Caco-2 (cell line): Measurements from ENCODE around the gene RAD50. TPM values are rescaled to one million over a fixed set of nuclear protein-coding genes. Genes with fewer than 3 reads are reported as not detected.

Source experiments
- BruUV-seq: library from RNA; stranded (reverse); fragments of 400-500 nt; replicated peaks from 2 replicates; lab custom pipeline; 2021; lab: Mats Ljungman, UMichigan
- CTCF ChIA-PET: fragments of 300-600 bp; sonication (Branson Sonifier 250); formaldehyde crosslinking; loops from one replicate; lab custom pipeline; 2022; ENCODE audit warnings: antibody characterized with exemption; lab: Charles Lee
- POLR2A ChIA-PET: fragments of 300-600 bp; sonication (Branson Sonifier 250); formaldehyde crosslinking; loops from one replicate; lab custom pipeline; 2022; ENCODE audit warnings: antibody characterized with exemption; lab: Charles Lee
- DNase-seq, 2 experiments: peaks; one replicate each; pipeline versions ENCODE4 v3.0.0 to v3.0.0-alpha.2; 2020 to 2022
- H3K27me3 ChIP-seq: replicated peaks from 2 replicates; pipeline ENCODE4 v1.6.0; 2011; ENCODE audit warnings: low read length; ENCODE audit not compliant: control insufficient read depth, insufficient read depth
- H3K36me3 ChIP-seq: 2 replicates; pipeline ENCODE4 v1.5.1; 2011; ENCODE audit warnings: low read length; ENCODE audit not compliant: control insufficient read depth, insufficient read depth
- H3K4me1 ChIP-seq: fragments of 250-450 bp; sonication (Bioruptor Pico); 2 replicates; pipeline ENCODE4 v1.5.1; 2020; ENCODE audit warnings: mild to moderate bottlenecking
- H3K4me3 ChIP-seq: 2 replicates; pipeline ENCODE4 v1.5.1; 2011; ENCODE audit warnings: low read depth, mild to moderate bottlenecking, control low read depth, low read length
- H3K9me3 ChIP-seq: fragments of 250-450 bp; sonication (Bioruptor Pico); 2 replicates; pipeline ENCODE4 v1.5.1; 2020; ENCODE audit warnings: mild to moderate bottlenecking, moderate library complexity
- H3K27ac Mint-ChIP-seq: one replicate; pipeline ENCODE4 v1.8.0; 2022; ENCODE audit warnings: mixed read lengths; ENCODE audit not compliant: unreplicated experiment
- H3K27me3 Mint-ChIP-seq: one replicate; pipeline ENCODE4 v1.8.0; 2022; ENCODE audit warnings: mixed read lengths; ENCODE audit not compliant: insufficient read depth, unreplicated experiment
- H3K36me3 Mint-ChIP-seq: one replicate; pipeline ENCODE4 v1.8.0; 2022; ENCODE audit warnings: mild to moderate bottlenecking, mixed read lengths; ENCODE audit not compliant: insufficient read depth, unreplicated experiment
- H3K4me1 Mint-ChIP-seq: one replicate; pipeline ENCODE4 v1.8.0; 2022; ENCODE audit warnings: low read depth, mixed read lengths; ENCODE audit not compliant: unreplicated experiment
- H3K4me3 Mint-ChIP-seq: one replicate; pipeline ENCODE4 v1.8.0; 2022; ENCODE audit warnings: mild to moderate bottlenecking, moderate library complexity, mixed read lengths; ENCODE audit not compliant: unreplicated experiment
- H3K9me3 Mint-ChIP-seq: one replicate; pipeline ENCODE4 v1.8.0; 2022; ENCODE audit warnings: mixed read lengths; ENCODE audit not compliant: unreplicated experiment
- CTCF ChIP-seq, 2 experiments: fragments of 200-600 bp in 1 of 2; IDR thresholded peaks; 1 replicate in 1 of 2; 2 replicates in 1 of 2; pipeline versions ENCODE4 v1.5.1 to v1.8.0; 2011 to 2022; ENCODE audit warnings: antibody characterized with exemption in 1 of 2, control low read depth in 1 of 2, inconsistent platforms in 1 of 2, low read depth in 1 of 2, low read length in 1 of 2, mild to moderate bottlenecking in 1 of 2, moderate library complexity in 1 of 2; ENCODE audit not compliant: insufficient read depth in 1 of 2, severe bottlenecking in 1 of 2, unreplicated experiment in 1 of 2
- intact Hi-C: fragments of 100-400 bp; cut with micrococcal nuclease; formaldehyde crosslinking; loops from one replicate; pipeline ENCODE4 v1.10.0; 2022; ENCODE audit not compliant: unreplicated experiment
- total RNA-seq: library from RNA; stranded (reverse); gene quantifications from 2 replicates; pipeline ENCODE4 v1.2.3, GENCODE V29; 2022

The RAD50 gene
- total RNA-seq, 1 experiment from 2014 or later = 53.2 TPM

DNA sequence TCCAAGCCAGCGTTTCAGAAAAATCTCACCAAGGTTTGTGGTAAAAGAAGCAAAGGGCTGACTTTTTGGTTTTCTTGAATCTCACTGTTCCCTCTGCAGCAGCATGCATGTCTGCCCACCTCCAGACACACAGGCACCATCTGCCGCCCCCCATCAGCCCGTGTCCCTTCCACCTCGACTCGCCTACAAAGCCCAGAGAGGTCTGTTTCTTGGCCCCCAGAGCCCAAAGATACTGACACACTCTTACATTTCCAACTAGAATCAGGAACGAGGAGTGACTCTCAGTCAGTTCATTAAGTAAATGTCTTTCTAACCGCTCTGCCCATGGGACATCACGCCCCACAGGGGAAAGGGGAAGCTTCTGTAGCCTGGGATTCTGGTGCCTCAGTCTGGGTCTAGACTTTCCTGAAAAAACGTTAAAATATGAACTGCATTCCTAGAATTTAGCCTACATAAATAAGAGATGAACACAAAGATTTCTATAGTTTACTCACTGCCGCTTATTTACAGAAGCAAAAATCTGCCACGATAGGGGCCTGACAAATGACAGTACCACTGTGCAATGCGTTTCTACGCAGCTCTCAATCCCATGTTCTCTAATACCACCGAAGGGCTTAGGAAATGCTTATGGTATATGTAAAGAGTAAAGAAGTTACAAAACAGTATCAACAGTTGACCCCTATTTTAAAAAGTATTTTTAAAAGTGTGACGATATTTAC lies 121.1 kb downstream of the RAD50 start:
- Histone ChIP-seq H3K4me1 (peaks cover 5% of the 10 kb centered on the region; the same call in 1 of the 2 replicates), H3K4me3 (no peak overlapping the region), H3K9me3 (no peaks in the 10 kb centered on the region), H3K27me3 (no peaks in the 10 kb centered on the region), H3K36me3 (no peaks in the 10 kb centered on the region)
- H3K4me1 Mint-ChIP-seq = no peaks in the 10 kb centered on the region
- H3K9me3 Mint-ChIP-seq = no peaks in the 10 kb centered on the region
- TF ChIP-seq CTCF (IDR thresholded peaks at IDR 0.05; ENCODE audit: insufficient read depth in 1 of 2, low read depth in 1 of 2, low read length in 1 of 2, severe bottlenecking in 1 of 2, unreplicated experiment in 1 of 2) = no peak
- no peaks in the 10 kb centered on the region for H3K36me3 Mint-ChIP-seq
- no peak for DNase-seq
- intact Hi-C loops = loop anchor here (10.0 kb wide), 1 partner anchor 153 kb away; no protein-coding TSS in a partner anchor
- H3K27ac Mint-ChIP-seq = no peak overlapping the region
- no TSS peak for BruUV-seq
- ChIA-PET CTCF (interaction anchor here (1.0 to 1.1 kb wide), 2 partner anchors 75 to 142 kb away, joined by 3 to 6 read pairs; no protein-coding TSS in a partner anchor), POLR2A (no interaction called here)
- no peak overlapping the region for H3K4me3 Mint-ChIP-seq
- H3K27me3 Mint-ChIP-seq = no peaks in the 10 kb centered on the region

DNA sequence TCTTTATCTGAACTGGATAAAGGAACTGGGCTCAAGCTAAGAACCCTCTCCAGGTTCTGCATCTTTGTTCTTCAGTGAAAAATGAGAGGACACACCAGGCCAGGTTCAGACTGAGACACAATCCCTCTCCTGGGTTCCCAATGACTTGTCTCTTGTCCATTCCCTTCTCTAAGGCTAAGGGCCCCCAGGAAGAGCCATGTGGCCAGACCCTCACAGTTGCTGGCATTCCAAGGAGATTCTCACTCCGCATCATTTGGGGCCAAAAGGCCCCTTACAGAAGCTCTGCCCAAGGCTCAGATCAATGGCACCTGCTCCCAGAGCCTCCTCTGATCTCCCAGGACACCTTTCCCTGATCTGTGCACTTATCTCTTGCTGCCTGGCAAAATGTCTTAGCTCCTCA lies 122.0 kb downstream of the RAD50 start:
- no peak for TF ChIP-seq CTCF (IDR thresholded peaks at IDR 0.05; ENCODE audit: insufficient read depth in 1 of 2, low read depth in 1 of 2, low read length in 1 of 2, severe bottlenecking in 1 of 2, unreplicated experiment in 1 of 2)
- DNase-seq = no peak
- no TSS peak for BruUV-seq
- ChIA-PET CTCF (interaction anchor here (0.6 kb wide), 1 partner anchor 182 kb away, joined by 5 read pairs; no protein-coding TSS in a partner anchor), POLR2A (no interaction called here)
- no peaks in the 10 kb centered on the region for H3K9me3 Mint-ChIP-seq
- Histone ChIP-seq H3K9me3 (no peaks in the 10 kb centered on the region), H3K4me3 (no peak overlapping the region), H3K27me3 (no peaks in the 10 kb centered on the region), H3K36me3 (no peaks in the 10 kb centered on the region), H3K4me1 (peaks cover 5% of the 10 kb centered on the region; the same call in 1 of the 2 replicates)
- no peaks in the 10 kb centered on the region for H3K4me1 Mint-ChIP-seq
- intact Hi-C loops = loop anchor here (10.0 kb wide), 1 partner anchor 154 kb away; no protein-coding TSS in a partner anchor
- H3K4me3 Mint-ChIP-seq = no peak overlapping the region
- no peaks in the 10 kb centered on the region for H3K36me3 Mint-ChIP-seq
- no peak overlapping the region for H3K27ac Mint-ChIP-seq
- H3K27me3 Mint-ChIP-seq = no peaks in the 10 kb centered on the region

GRCh38 chr5:132679166-132679565 lies 122.4 kb downstream of the RAD50 start:
- Histone ChIP-seq H3K36me3 (no peaks in the 10 kb centered on the region), H3K4me1 (peaks cover 5% of the 10 kb centered on the region; the same call in 1 of the 2 replicates), H3K27me3 (no peaks in the 10 kb centered on the region), H3K4me3 (no peak overlapping the region), H3K9me3 (no peaks in the 10 kb centered on the region)
- BruUV-seq = no TSS peak
- Mint-ChIP-seq H3K9me3 (no peaks in the 10 kb centered on the region), H3K4me1 (no peaks in the 10 kb centered on the region), H3K36me3 (no peaks in the 10 kb centered on the region), H3K27me3 (no peaks in the 10 kb centered on the region), H3K4me3 (no peak overlapping the region), H3K27ac (no peak overlapping the region)
- DNase-seq = no peak
- TF ChIP-seq CTCF (IDR thresholded peaks at IDR 0.05; ENCODE audit: insufficient read depth in 1 of 2, low read depth in 1 of 2, low read length in 1 of 2, severe bottlenecking in 1 of 2, unreplicated experiment in 1 of 2) = no peak
- ChIA-PET POLR2A (no interaction called here), CTCF (interaction anchor here (0.6 kb wide), 1 partner anchor 183 kb away, joined by 5 read pairs; no protein-coding TSS in a partner anchor)
- intact Hi-C loops = loop anchor here (10.0 kb wide), 1 partner anchor 154 kb away; no protein-coding TSS in a partner anchor
